H9 (cell line): ENCODE data around the gene SPRED1. TPM values are rescaled to one million over a fixed set of nuclear protein-coding genes. Genes with fewer than 3 reads are reported as not detected.

Experiments
- DNase-seq: peaks from one replicate; pipeline ENCODE4 v3.0.0-alpha.2; 2017
- H2AFZ ChIP-seq: one replicate; pipeline ENCODE4 v1.6.1; 2013; ENCODE audit warnings: mild to moderate bottlenecking, low read length, control low read depth, moderate library complexity
- H2AK5ac ChIP-seq: 2 replicates; pipeline ENCODE4 v1.6.1; 2013; ENCODE audit warnings: low read length, control low read depth, mixed read lengths; ENCODE audit not compliant: insufficient read length
- H2BK120ac ChIP-seq: one replicate; pipeline ENCODE4 v1.6.1; 2013; ENCODE audit warnings: low read depth, mild to moderate bottlenecking, low read length, control low read depth, inconsistent platforms; ENCODE audit not compliant: poor library complexity, severe bottlenecking
- H2BK12ac ChIP-seq: 2 replicates; pipeline ENCODE4 v1.6.1; 2013; ENCODE audit warnings: low read length, control low read depth, mixed read lengths, low read depth; ENCODE audit not compliant: insufficient read length
- H2BK15ac ChIP-seq: 2 replicates; pipeline ENCODE4 v1.6.1; 2013; ENCODE audit warnings: low read depth, low read length, control low read depth
- H2BK20ac ChIP-seq: one replicate; pipeline ENCODE4 v1.6.1; 2013; ENCODE audit warnings: low read depth, mild to moderate bottlenecking, low read length, control low read depth, inconsistent platforms; ENCODE audit not compliant: poor library complexity, severe bottlenecking
- H2BK5ac ChIP-seq: 2 replicates; pipeline ENCODE4 v1.6.1; 2013; ENCODE audit warnings: low read length, control low read depth, mixed read lengths; ENCODE audit not compliant: insufficient read length
- H3K14ac ChIP-seq: 2 replicates; pipeline ENCODE4 v1.6.1; 2013; ENCODE audit warnings: low read length, control low read depth; ENCODE audit not compliant: insufficient read depth
- H3K18ac ChIP-seq: 2 replicates; pipeline ENCODE4 v1.6.1; 2013; ENCODE audit warnings: low read depth, mild to moderate bottlenecking, mixed read lengths, low read length, control low read depth; ENCODE audit not compliant: insufficient read length
- H3K23ac ChIP-seq: 2 replicates; pipeline ENCODE4 v1.6.1; 2013; ENCODE audit warnings: low read length, control low read depth, mixed read lengths, low read depth; ENCODE audit not compliant: insufficient read length
- H3K23me2 ChIP-seq: 2 replicates; pipeline ENCODE4 v1.6.1; 2013; ENCODE audit warnings: low read depth, mild to moderate bottlenecking, mixed read lengths, low read length, control low read depth; ENCODE audit not compliant: insufficient read length, poor library complexity, severe bottlenecking
- H3K27ac ChIP-seq: 2 replicates; pipeline ENCODE4 v1.5.1; 2013; ENCODE audit warnings: low read length, control low read depth, mixed read lengths, low read depth; ENCODE audit not compliant: insufficient read length
- H3K27me3 ChIP-seq: 2 replicates; pipeline ENCODE4 v1.6.1; 2013; ENCODE audit warnings: low read length, control low read depth, inconsistent platforms; ENCODE audit not compliant: insufficient read depth
- H3K4ac ChIP-seq: 2 replicates; pipeline ENCODE4 v1.6.1; 2013; ENCODE audit warnings: low read depth, mild to moderate bottlenecking, control low read depth, inconsistent platforms, low read length, moderate library complexity
- H3K4me1 ChIP-seq: 2 replicates; pipeline ENCODE4 v1.6.1; 2013; ENCODE audit warnings: low read length, control low read depth, inconsistent platforms; ENCODE audit not compliant: insufficient read depth
- H3K4me2 ChIP-seq: 2 replicates; pipeline ENCODE4 v1.6.1; 2013; ENCODE audit warnings: low read length, control low read depth, mixed read lengths; ENCODE audit not compliant: insufficient read length, insufficient read depth
- H3K56ac ChIP-seq: 2 replicates; pipeline ENCODE4 v1.6.1; 2013; ENCODE audit warnings: low read depth, mild to moderate bottlenecking, mixed read lengths, low read length, control low read depth; ENCODE audit not compliant: insufficient read length
- H3K79me1 ChIP-seq: 2 replicates; pipeline ENCODE4 v1.6.1; 2013; ENCODE audit warnings: low read depth, mild to moderate bottlenecking, moderate library complexity, low read length, control low read depth, inconsistent platforms; ENCODE audit not compliant: insufficient read depth, poor library complexity, severe bottlenecking
- H3K79me2 ChIP-seq: 2 replicates; pipeline ENCODE4 v1.6.1; 2013; ENCODE audit warnings: low read length, control low read depth, inconsistent platforms; ENCODE audit not compliant: insufficient read depth
- H3K9ac ChIP-seq: 2 replicates; pipeline ENCODE4 v1.6.1; 2013; ENCODE audit warnings: low read length, control low read depth, mixed read lengths; ENCODE audit not compliant: insufficient read length; ENCODE audit errors: extremely low read depth
- H3K9me3 ChIP-seq: one replicate; pipeline ENCODE4 v1.6.1; 2013; ENCODE audit warnings: low read depth, low read length, inconsistent platforms; ENCODE audit not compliant: control insufficient read depth
- H3T11ph ChIP-seq: one replicate; pipeline ENCODE4 v1.6.1; 2013; ENCODE audit warnings: mild to moderate bottlenecking, low read length, control low read depth, inconsistent platforms
- H4K20me1 ChIP-seq: one replicate; pipeline ENCODE4 v1.6.1; 2013; ENCODE audit not compliant: control insufficient read depth, insufficient read length, insufficient read depth
- H4K5ac ChIP-seq: 2 replicates; pipeline ENCODE4 v1.6.1; 2013; ENCODE audit warnings: low read depth, mild to moderate bottlenecking, mixed read lengths, low read length, control low read depth; ENCODE audit not compliant: insufficient read length
- H4K8ac ChIP-seq: replicated peaks from 2 replicates; pipeline ENCODE4 v1.6.1; 2013; ENCODE audit warnings: low read length, control low read depth, mixed read lengths, low read depth; ENCODE audit not compliant: insufficient read length
- H4K91ac ChIP-seq: 2 replicates; pipeline ENCODE4 v1.6.1; 2013; ENCODE audit warnings: low read depth, mild to moderate bottlenecking, moderate library complexity, mixed read lengths, low read length, control low read depth; ENCODE audit not compliant: insufficient read length
- H3K27ac Mint-ChIP-seq, 3 experiments: 2 replicates in 2 of 3; 3 replicates in 1 of 3; pipeline ENCODE4 v1.8.0; 2020 to 2021; ENCODE audit warnings: mixed read lengths in 3 of 3, mild to moderate bottlenecking in 1 of 3, moderate library complexity in 1 of 3
- H3K27me3 Mint-ChIP-seq: 2 replicates; pipeline ENCODE4 v1.8.0; 2021; ENCODE audit warnings: low read depth, mild to moderate bottlenecking, moderate library complexity, mixed read lengths
- H3K36me3 Mint-ChIP-seq, 3 experiments: 2 replicates in 2 of 3; 3 replicates in 1 of 3; pipeline ENCODE4 v1.8.0; 2020 to 2021; ENCODE audit warnings: low read depth in 3 of 3, mixed read lengths in 3 of 3; ENCODE audit not compliant: insufficient read depth in 1 of 3
- H3K4me1 Mint-ChIP-seq, 2 experiments: 2 replicates each; pipeline ENCODE4 v1.8.0; 2020; ENCODE audit warnings: mixed read lengths in 2 of 2
- H3K4me3 Mint-ChIP-seq, 2 experiments: 2 replicates in 1 of 2; 3 replicates in 1 of 2; pipeline ENCODE4 v1.8.0; 2020 to 2021; ENCODE audit warnings: mild to moderate bottlenecking in 2 of 2, mixed read lengths in 2 of 2, moderate library complexity in 1 of 2
- H3K9me3 Mint-ChIP-seq, 2 experiments: 2 replicates in 1 of 2; 3 replicates in 1 of 2; pipeline ENCODE4 v1.8.0; 2020; ENCODE audit warnings: mild to moderate bottlenecking in 2 of 2, mixed read lengths in 2 of 2, moderate library complexity in 1 of 2
- WGBS: extraction: QIAGEN DNeasy Blood & Tissue Kit; methylation state at CpG from one replicate; pipeline ENCODE4 v1.1.7; 2013; ENCODE audit warnings: missing lambda C conversion rate, low lambda C conversion rate, mixed read lengths; ENCODE audit not compliant: insufficient read length; ENCODE audit errors: extremely low coverage; 5-methylcytosine and 5-hydroxymethylcytosine counted together
- total RNA-seq: library from RNA; stranded (reverse); gene quantifications from 2 replicates; pipeline ENCODE4 v1.2.1, GENCODE V29; 2021
- TF ChIP-seq, protein P1 (sequence below): fragments of 200-600 bp; sonication (generic); conservative IDR thresholded peaks from 3 replicates; pipeline ENCODE4 v1.8.0; 2021; ENCODE audit warnings: antibody characterized with exemption, mild to moderate bottlenecking

Gene SPRED1
- total RNA-seq, 1 experiment from 2014 or later = 41.0 TPM

DNA sequence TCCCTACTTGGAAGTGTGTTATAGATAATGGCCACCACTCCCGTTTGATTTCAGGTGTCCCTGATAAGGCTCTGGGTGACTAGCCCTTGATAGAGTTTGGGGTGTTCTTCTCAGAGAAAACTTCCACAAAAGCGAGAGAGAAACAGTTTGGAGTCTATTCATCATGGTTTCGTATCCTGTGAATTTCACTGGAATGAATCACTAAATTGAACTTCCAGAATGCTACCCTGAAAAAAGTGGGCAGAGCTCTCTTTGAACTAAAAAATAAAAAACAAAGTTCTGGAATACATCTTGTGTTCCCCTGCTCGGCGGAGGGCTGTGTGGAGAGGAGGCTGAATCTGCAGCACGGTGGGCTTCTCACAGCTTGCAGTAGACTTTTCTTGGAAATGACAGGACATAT, 148.5 kb downstream of the SPRED1 start:
- Histone ChIP-seq H4K8ac (no peak overlapping the region), H4K5ac (no peak overlapping the region), H3K9me3 (no peaks in the 10 kb centered on the region), H3K27ac (no peak overlapping the region), H3K9ac (no peak overlapping the region), H3K23me2 (no peaks in the 10 kb centered on the region), H3K4me1 (no peaks in the 10 kb centered on the region), H2BK120ac (no peak overlapping the region), H4K20me1 (no peaks in the 10 kb centered on the region), H2AFZ (no peak overlapping the region), H3K79me2 (no peaks in the 10 kb centered on the region), H2BK12ac (no peak overlapping the region), H2AK5ac (no peak overlapping the region), H3K4me2 (no peak overlapping the region), H3K23ac (no peak overlapping the region), H4K91ac (no peak overlapping the region), H3K79me1 (no peaks in the 10 kb centered on the region), H3K4ac (no peak overlapping the region), H3T11ph (no peak overlapping the region), H2BK15ac (no peak overlapping the region), H3K14ac (no peak overlapping the region), H2BK5ac (no peak overlapping the region), H3K56ac (no peak overlapping the region), H3K27me3 (no peaks in the 10 kb centered on the region), H3K18ac (no peak overlapping the region), H2BK20ac (no peak overlapping the region)
- Mint-ChIP-seq H3K36me3 (peaks cover 0 to 3% (median 0%) of the 10 kb centered on the region in 3 experiments; a peak in 3 of 7 replicates), H3K27me3 (no peaks in the 10 kb centered on the region), H3K4me3 (no peak overlapping the region), H3K9me3 (peaks cover 0 to 8% of the 10 kb centered on the region in 2 experiments; a peak in 3 of 5 replicates), H3K4me1 (peaks cover 2 to 3% of the 10 kb centered on the region in 2 experiments; a peak in 3 of 4 replicates), H3K27ac (no peak overlapping the region)
- no peak for DNase-seq
- no CpG with 5 or more reads among the region's 6 CpGs for WGBS
- TF ChIP-seq, protein P1, sequence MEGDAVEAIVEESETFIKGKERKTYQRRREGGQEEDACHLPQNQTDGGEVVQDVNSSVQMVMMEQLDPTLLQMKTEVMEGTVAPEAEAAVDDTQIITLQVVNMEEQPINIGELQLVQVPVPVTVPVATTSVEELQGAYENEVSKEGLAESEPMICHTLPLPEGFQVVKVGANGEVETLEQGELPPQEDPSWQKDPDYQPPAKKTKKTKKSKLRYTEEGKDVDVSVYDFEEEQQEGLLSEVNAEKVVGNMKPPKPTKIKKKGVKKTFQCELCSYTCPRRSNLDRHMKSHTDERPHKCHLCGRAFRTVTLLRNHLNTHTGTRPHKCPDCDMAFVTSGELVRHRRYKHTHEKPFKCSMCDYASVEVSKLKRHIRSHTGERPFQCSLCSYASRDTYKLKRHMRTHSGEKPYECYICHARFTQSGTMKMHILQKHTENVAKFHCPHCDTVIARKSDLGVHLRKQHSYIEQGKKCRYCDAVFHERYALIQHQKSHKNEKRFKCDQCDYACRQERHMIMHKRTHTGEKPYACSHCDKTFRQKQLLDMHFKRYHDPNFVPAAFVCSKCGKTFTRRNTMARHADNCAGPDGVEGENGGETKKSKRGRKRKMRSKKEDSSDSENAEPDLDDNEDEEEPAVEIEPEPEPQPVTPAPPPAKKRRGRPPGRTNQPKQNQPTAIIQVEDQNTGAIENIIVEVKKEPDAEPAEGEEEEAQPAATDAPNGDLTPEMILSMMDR = no peak
